H1 (cell line): Measurements from ENCODE around the gene BECN2. TPM values are rescaled to one million over a fixed set of nuclear protein-coding genes. Genes with fewer than 3 reads are reported as not detected.

Experiments
- CBX5 ChIP-seq: fragments of 300-800, 300-1000 bp; sonication (generic); IDR thresholded peaks from 2 replicates; pipeline ENCODE4 v1.7.1; 2016; ENCODE audit warnings: antibody characterized with exemption, low read length, low read depth
- CBX8 ChIP-seq: fragments of 300-800, 300-1000 bp; sonication (generic); IDR thresholded peaks from 2 replicates; pipeline ENCODE4 v1.7.1; 2016; ENCODE audit warnings: low read depth, low read length, borderline replicate concordance
- CREB1 ChIP-seq: IDR thresholded peaks from 2 replicates; pipeline ENCODE4 v1.6.1; 2012; ENCODE audit warnings: inconsistent platforms
- CTBP2 ChIP-seq: IDR thresholded peaks from 2 replicates; pipeline ENCODE4 v1.7.0; 2011; ENCODE audit warnings: borderline replicate concordance, mild to moderate bottlenecking, moderate library complexity, mixed read lengths, low read length; ENCODE audit not compliant: insufficient read depth, insufficient read length
- EZH2 ChIP-seq: fragments of 200-600 bp; sonication (generic); IDR thresholded peaks from 2 replicates; pipeline ENCODE4 v1.7.1; 2012; ENCODE audit warnings: low read depth, mild to moderate bottlenecking, moderate library complexity, low read length, inconsistent platforms; ENCODE audit not compliant: severe bottlenecking
- GABPA ChIP-seq: IDR thresholded peaks from 2 replicates; pipeline ENCODE4 v1.6.1; 2011; ENCODE audit warnings: mild to moderate bottlenecking, low read length, moderate library complexity, borderline replicate concordance; ENCODE audit not compliant: insufficient read depth
- KDM5A ChIP-seq: fragments of 200-600 bp; IDR thresholded peaks from 2 replicates; pipeline ENCODE4 v1.7.1; 2012; ENCODE audit warnings: mild to moderate bottlenecking, low read length, inconsistent platforms, mixed read lengths
- PHF8 ChIP-seq: fragments of 200-600 bp; sonication (generic); conservative IDR thresholded peaks from 2 replicates; pipeline ENCODE4 v1.7.1; 2012; ENCODE audit warnings: low read depth, mild to moderate bottlenecking, inconsistent platforms, low read length, moderate library complexity
- SAP30 ChIP-seq: fragments of 300-600 bp; sonication (generic); IDR thresholded peaks from 2 replicates; pipeline ENCODE4 v1.7.1; 2012; ENCODE audit warnings: low read length, moderate library complexity, mild to moderate bottlenecking, inconsistent platforms; ENCODE audit not compliant: insufficient read depth, insufficient replicate concordance
- SIRT6 ChIP-seq: IDR thresholded peaks from one replicate; pipeline ENCODE4 v1.7.1; 2012; ENCODE audit warnings: low read length, inconsistent platforms
- SP1 ChIP-seq: IDR thresholded peaks from 2 replicates; pipeline ENCODE4 v1.6.1; 2011; ENCODE audit warnings: low read depth, low read length
- SRF ChIP-seq: IDR thresholded peaks from 2 replicates; pipeline ENCODE4 v1.6.1; 2011; ENCODE audit warnings: mild to moderate bottlenecking, low read depth, low read length, moderate library complexity
- TAF7 ChIP-seq: optimal IDR thresholded peaks from 2 replicates; pipeline ENCODE3; 2011; ENCODE audit warnings: low read depth, mild to moderate bottlenecking, inconsistent platforms, low read length, moderate library complexity, borderline replicate concordance
- TBP ChIP-seq: IDR thresholded peaks from 2 replicates; pipeline ENCODE4 v1.6.1; 2011; ENCODE audit warnings: low read depth, low read length, improper control_type of control experiment
- TCF12 ChIP-seq: IDR thresholded peaks from 2 replicates; pipeline ENCODE4 v1.6.1; 2011; ENCODE audit warnings: low read depth, mild to moderate bottlenecking, low read length
- polyA plus RNA-seq, 7 experiments: library from polyadenylated mRNA; depleted of rRNA in 3 of 7; stranded (reverse) in 5 of 7; unstranded in 2 of 7; fragments of >200 nt in 5 of 7; fragments of 200-250 nt in 2 of 7; gene quantifications; 1 replicate in 5 of 7; 2 replicates in 1 of 7; 4 replicates in 1 of 7; pipeline versions ENCODE4 v1.2.1 to v1.2.3, GENCODE V29; 2011 to 2013; ENCODE audit warnings: missing spikeins in 2 of 7, mixed read lengths in 2 of 7
- total RNA-seq: library from RNA; stranded (reverse); fragmentation: NEBNext Ultra II Directional; extraction: Animal tissue kit (Norgen Biotek cat#: 25700); gene quantifications from 2 replicates; pipeline ENCODE4 v1.2.1, GENCODE V29; 2021
- TF ChIP-seq, protein P1 (sequence below), 3 experiments: IDR thresholded peaks; 1 replicate in 2 of 3; 2 replicates in 1 of 3; pipeline versions ENCODE4 v1.5.1 to v1.6.1; 2011; ENCODE audit warnings: low read length in 3 of 3, mild to moderate bottlenecking in 3 of 3, inconsistent platforms in 2 of 3, low read depth in 1 of 3, moderate library complexity in 1 of 3; ENCODE audit not compliant: insufficient read depth in 1 of 3; ENCODE audit errors: control extremely low read depth in 1 of 3
- TF ChIP-seq, protein P2 (sequence below): IDR thresholded peaks from 2 replicates; pipeline ENCODE4 v1.6.1; 2012; ENCODE audit warnings: inconsistent platforms
- TF ChIP-seq, protein P3 (sequence below): IDR thresholded peaks from 2 replicates; pipeline ENCODE4 v1.6.1; 2011; ENCODE audit warnings: low read length, improper control_type of control experiment
- TF ChIP-seq, protein P4 (sequence below): IDR thresholded peaks from 2 replicates; pipeline ENCODE4 v1.6.1; 2012; ENCODE audit warnings: low read length, inconsistent platforms

BECN2 gene
- total and polyA plus RNA-seq, 2 of the 8 experiments (the other 6 are each of a cell fraction or from before 2014, with no cell fraction given), result not detected

DNA sequence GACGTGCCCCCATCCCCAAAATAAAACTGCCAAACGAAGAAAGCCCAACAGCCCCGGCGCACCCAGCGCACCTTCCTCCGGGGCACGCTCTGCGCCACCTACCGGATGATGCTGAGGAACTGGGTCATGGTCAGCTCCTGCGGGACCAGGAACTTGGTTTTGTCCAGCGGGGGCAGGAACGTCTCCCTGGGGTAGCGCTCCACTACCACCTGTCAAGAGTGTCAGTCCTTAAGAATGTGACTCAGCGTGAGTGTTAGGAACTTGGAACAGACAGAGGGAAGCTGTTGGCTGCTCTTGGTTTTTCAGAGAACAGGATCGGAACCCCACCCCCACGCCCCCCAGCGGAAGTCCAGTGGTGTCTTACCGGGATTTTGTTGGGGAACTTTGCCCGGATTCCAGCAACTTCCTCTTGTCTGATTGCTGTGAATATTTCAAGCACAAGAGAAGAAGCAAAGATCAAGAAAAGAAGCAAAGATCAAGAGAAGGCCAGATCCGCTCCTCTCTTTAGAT, 40.9 kb downstream of the BECN2 start (continued):
- TF ChIP-seq, protein P1, sequence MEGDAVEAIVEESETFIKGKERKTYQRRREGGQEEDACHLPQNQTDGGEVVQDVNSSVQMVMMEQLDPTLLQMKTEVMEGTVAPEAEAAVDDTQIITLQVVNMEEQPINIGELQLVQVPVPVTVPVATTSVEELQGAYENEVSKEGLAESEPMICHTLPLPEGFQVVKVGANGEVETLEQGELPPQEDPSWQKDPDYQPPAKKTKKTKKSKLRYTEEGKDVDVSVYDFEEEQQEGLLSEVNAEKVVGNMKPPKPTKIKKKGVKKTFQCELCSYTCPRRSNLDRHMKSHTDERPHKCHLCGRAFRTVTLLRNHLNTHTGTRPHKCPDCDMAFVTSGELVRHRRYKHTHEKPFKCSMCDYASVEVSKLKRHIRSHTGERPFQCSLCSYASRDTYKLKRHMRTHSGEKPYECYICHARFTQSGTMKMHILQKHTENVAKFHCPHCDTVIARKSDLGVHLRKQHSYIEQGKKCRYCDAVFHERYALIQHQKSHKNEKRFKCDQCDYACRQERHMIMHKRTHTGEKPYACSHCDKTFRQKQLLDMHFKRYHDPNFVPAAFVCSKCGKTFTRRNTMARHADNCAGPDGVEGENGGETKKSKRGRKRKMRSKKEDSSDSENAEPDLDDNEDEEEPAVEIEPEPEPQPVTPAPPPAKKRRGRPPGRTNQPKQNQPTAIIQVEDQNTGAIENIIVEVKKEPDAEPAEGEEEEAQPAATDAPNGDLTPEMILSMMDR (IDR thresholded peaks at IDR 0.05; ENCODE audit: control extremely low read depth in 1 of 3, insufficient read depth in 1 of 3, low read depth in 1 of 3, low read length in 3 of 3), result peak; percentile 83 to 90 (median 84)
- TF ChIP-seq TBP (no peak), GABPA (no peak), CTBP2 (no peak), CBX5 (no peak), CBX8 (no peak), SIRT6 (no peak), SRF (no peak), SAP30 (peak; percentile 82), TAF7 (no peak), SP1 (no peak), KDM5A (no peak), PHF8 (no peak), CREB1 (peak; percentile 31; the same call in 1 of the 2 replicates), TCF12 (no peak), EZH2 (no peak)
- TF ChIP-seq, protein P2, sequence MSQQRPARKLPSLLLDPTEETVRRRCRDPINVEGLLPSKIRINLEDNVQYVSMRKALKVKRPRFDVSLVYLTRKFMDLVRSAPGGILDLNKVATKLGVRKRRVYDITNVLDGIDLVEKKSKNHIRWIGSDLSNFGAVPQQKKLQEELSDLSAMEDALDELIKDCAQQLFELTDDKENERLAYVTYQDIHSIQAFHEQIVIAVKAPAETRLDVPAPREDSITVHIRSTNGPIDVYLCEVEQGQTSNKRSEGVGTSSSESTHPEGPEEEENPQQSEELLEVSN, result no peak
- TF ChIP-seq, protein P3, sequence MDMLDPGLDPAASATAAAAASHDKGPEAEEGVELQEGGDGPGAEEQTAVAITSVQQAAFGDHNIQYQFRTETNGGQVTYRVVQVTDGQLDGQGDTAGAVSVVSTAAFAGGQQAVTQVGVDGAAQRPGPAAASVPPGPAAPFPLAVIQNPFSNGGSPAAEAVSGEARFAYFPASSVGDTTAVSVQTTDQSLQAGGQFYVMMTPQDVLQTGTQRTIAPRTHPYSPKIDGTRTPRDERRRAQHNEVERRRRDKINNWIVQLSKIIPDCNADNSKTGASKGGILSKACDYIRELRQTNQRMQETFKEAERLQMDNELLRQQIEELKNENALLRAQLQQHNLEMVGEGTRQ, result no peak
- TF ChIP-seq, protein P4, sequence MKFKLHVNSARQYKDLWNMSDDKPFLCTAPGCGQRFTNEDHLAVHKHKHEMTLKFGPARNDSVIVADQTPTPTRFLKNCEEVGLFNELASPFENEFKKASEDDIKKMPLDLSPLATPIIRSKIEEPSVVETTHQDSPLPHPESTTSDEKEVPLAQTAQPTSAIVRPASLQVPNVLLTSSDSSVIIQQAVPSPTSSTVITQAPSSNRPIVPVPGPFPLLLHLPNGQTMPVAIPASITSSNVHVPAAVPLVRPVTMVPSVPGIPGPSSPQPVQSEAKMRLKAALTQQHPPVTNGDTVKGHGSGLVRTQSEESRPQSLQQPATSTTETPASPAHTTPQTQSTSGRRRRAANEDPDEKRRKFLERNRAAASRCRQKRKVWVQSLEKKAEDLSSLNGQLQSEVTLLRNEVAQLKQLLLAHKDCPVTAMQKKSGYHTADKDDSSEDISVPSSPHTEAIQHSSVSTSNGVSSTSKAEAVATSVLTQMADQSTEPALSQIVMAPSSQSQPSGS, result no peak
